ENCODE results near the gene SYNGAP1.

GRCh38 chr6:33450434-33450833 is 30.6 kb downstream of the SYNGAP1 start:
- TF ChIP-seq RNF2 (IDR thresholded peaks at IDR 0.05; ENCODE audit: borderline replicate concordance, low read depth, low read length, missing control alignments, poor library complexity, severe bottlenecking) (no peak), TAF1 (IDR thresholded peaks at IDR 0.05; ENCODE audit: low read depth, low read length) (no peak), POLR2A (IDR thresholded peaks at IDR 0.05; ENCODE audit: control extremely low read depth in 1 of 2, low read depth in 2 of 2, low read length in 2 of 2) (no peak), CTCF (IDR thresholded peaks at IDR 0.05; ENCODE audit: control extremely low read depth in 1 of 3, insufficient read depth in 1 of 3, low read depth in 1 of 3, low read length in 3 of 3) (no peak), EP300 (IDR thresholded peaks at IDR 0.05; ENCODE audit: borderline replicate concordance in 1 of 2, low read depth in 2 of 2, low read length in 2 of 2) (no peak), KDM5A (IDR thresholded peaks at IDR 0.05; ENCODE audit: low read length) (no peak), RFX5 (IDR thresholded peaks at IDR 0.05; ENCODE audit: borderline replicate concordance, low read depth, low read length) (no peak), BACH1 (IDR thresholded peaks at IDR 0.05; ENCODE audit: low read length) (no peak), SIX5 (IDR thresholded peaks at IDR 0.05; ENCODE audit: low read depth, low read length) (no peak), ATF2 (IDR thresholded peaks at IDR 0.05; ENCODE audit: low read length) (no peak)
